Islet of Langerhans (tissue), 1 donor: ENCODE measurements around the gene KRIT1.
"Not testable (repeated sequence)": the region's sequence is repeated elsewhere in the genome, so short reads cannot be mapped to it uniquely, and the experiment has no call there.

Experiments
- FAIRE-seq: peaks from one replicate; lab custom pipeline; 2011; peaks lifted over from hg19 to GRCh38; lab: Jason Lieb, UNC

KRIT1 gene

GRCh38 chr7:92246360-92247101 is 817 bp upstream of the KRIT1 start:
- no peak for FAIRE-seq

DNA sequence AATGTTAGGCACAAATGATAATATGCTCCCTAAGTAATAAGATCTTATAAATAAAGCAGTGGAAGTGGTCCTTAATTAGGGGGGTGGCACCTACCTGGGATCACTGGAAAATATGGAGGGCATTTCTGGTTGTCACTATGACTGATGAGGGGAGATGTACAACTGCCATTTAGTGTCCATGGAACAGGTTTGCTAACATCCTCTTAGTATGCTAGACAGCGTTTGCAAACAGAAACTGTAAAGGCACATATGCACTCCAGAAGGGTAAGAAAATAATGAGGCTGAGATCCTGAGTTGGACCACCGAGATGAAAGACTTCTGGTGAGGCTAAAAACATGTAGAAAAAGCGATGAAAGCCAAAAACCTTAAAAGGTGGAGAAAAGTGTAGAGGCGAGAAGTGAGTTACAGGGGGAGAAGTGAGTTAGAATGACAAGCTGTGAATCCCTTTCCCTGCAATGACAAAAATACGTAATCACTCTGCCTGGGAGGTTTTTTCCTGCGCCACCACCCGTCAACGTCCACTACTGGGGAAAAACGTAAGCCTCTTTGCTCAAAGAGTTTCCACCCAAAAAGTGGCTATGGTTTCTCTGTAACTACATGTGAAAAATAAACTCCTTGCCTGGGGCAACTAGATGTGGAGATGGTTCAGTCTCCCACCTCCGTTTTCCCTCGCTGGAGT is 767 bp downstream of the KRIT1 start:
- no peak for FAIRE-seq

DNA sequence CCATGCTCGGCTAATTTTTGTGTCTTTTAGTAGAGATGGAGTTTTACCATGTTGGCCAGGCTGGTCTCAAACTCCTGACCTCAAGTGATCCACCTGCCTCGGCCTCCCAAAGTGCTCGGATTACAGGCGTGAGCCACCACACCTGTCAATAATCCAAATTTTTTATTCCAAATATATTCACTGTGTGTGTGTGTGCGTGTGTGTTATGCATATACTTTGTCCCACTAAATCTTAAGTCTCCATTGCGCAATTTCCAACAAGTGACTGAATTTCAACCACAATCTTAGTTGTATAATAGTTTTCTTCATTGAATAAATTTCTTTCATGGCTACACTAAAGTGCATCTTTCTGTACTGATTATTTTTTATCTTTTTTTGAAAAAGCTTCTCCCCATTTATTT is 2.7 kb downstream of the KRIT1 start:
- no peak for FAIRE-seq

DNA sequence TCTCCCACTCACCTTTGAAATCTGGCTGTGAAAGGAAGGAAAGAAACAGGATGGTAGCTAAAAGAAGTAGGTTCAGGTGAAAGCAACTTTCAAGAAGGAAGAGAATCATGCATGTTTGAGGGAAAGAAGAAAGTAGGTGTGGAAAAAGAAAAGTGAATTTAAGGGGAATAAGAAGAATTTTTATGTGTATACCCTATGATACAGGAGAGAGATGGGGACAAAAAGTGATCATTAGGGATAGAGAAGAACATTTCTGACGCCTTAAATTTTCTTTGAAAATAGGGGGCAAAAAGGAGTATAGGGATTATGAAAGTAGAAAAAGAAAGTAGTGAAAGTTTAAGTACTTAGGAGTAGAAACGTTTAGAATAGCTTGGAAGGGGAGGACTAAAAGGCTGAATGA is 15.2 kb downstream of the KRIT1 start:
- FAIRE-seq, result no peak

- FAIRE-seq, result no peak
Measured at GRCh38 chr7:92228742-92229141, 17.0 kb downstream of the KRIT1 start.

GRCh38 chr7:92228100-92228499 is 17.6 kb downstream of the KRIT1 start:
- no peak for FAIRE-seq

GRCh38 chr7:92226981-92227380 is 18.7 kb downstream of the KRIT1 start:
- FAIRE-seq, result no peak

DNA sequence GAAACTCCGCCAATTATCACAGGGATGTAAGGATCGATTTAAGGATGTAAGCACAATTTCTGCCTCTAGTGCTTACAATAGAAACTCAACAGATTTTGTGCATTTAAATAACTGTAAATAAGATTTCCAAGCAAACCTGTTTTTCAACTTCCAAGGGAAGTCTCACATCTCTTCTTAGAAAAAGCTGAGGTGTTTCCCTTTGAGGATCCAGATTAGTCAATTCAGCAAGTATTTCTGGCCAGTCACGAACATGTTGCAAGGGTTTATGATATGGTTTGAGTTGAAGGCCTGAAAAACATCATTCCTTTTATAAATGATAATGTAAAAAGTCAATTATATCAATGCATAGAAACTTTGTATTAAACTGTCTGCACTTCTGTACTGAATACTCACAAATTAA is 23.9 kb downstream of the KRIT1 start:
- FAIRE-seq, result no peak

GRCh38 chr7:92206672-92207071 is 39.0 kb downstream of the KRIT1 start:
- FAIRE-seq, result no peak

DNA sequence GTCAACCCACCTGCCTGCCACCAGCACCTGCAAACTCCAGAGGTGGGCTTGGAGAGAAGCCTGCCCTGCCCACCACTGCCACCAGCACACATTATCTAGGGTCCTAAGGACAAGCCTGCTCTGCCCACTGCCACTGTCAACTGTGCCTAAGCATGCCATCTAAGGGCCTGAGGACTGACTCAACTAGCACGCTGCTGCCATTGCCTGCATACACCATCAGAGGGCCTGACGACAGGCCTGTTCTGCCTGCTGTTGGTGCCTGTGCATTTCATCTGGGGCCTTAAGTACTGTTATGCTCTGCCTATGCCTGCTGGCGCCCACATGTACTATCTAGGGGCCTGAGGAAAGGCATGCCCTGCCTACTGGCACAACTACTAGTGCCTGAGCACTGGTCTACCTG is 39.7 kb downstream of the KRIT1 start:
- no peak for FAIRE-seq

- no peak for FAIRE-seq
Measured at GRCh38 chr7:92200791-92201190, 44.9 kb downstream of the KRIT1 start.

GRCh38 chr7:92192326-92192725 is 53.4 kb downstream of the KRIT1 start:
- FAIRE-seq, result no peak

DNA sequence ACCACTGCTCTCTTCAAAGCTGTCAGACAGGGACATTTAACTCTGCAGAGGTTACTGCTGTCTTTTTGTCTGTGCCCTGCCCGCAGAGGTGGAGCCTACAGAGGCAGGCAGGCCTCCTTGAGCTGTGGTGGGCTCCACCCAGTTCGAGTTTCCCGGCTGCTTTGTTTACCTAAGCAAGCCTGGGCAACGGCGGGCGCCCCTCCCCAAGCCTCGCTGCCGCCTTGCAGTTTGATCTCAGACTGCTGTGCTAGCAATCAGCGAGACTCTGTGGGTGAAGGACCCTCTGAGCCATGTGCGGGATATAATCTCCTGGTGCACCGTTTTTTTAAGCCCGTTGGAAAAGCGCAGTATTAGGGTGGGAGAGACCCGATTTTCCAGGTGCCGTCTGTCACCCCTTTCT is 56.5 kb downstream of the KRIT1 start:
- FAIRE-seq, result not testable (repeated sequence)

DNA sequence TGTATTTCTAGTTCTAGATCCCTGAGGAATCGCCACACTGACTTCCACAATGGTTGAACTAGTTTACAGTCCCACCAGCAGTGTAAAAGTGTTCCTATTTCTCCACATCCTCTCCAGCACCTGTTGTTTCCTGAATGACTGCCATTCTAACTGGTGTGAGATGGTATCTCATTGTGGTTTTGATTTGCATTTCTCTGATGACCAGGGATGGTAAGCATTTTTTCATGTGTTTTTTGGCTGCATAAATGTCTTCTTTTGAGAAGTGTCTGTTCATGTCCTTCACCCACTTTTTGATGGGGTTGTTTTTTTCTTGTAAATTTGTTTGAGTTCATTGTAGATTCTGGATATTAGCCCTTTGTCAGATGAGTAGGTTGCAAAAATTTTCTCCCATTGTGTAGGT is 61.4 kb downstream of the KRIT1 start:
- not testable (repeated sequence) for FAIRE-seq

- FAIRE-seq, result no peak
Measured at GRCh38 chr7:92178928-92179924, 66.5 kb downstream of the KRIT1 start, which contains the start of gene LRRD1. Gene LRRD1, minus strand, starts transcription at chr7:92179142. Its CDS starts 13,940 bp downstream, at chr7:92165202.

DNA sequence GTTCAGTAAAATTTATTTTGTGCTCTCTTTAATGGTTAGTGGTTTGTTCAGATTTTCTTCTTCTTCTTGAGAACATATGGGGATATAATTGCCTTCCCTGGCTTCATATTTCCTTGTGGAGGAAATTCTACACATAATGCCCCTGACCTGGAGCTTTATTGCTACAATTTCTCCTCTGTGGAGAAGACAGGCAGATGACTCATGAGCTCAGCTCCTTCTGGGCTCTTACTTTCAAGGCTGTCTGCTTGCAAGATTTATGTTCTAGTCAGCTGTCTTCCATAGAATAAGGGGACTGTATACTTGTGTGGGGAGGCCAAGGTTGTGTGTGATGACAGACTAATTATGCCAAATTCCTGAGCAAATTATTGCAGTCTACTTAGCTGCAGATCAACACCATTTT is 68.4 kb downstream of the KRIT1 start:
- FAIRE-seq, result no peak

DNA sequence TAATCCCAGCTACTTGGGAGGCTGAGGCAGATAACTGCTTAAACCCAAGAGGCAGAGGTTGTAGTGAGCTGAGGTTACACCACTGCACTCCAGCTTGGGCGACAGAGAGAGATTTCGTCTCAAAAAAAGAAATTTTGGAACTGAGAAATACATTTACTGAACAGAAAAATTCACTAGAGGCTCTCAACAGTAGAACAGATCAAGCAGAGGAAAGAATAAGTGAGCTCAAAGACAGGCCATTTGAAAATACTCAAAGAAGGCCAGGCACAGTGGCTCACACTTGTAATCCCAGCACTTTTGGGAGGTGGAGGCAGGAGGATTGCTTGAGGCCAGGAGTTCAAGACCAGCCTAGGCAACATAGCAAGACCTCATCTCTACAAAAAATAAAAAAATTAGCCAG is 76.2 kb downstream of the KRIT1 start:
- FAIRE-seq, result not testable (repeated sequence)

GRCh38 chr7:92161271-92161670 is 84.4 kb downstream of the KRIT1 start:
- FAIRE-seq, result no peak

DNA sequence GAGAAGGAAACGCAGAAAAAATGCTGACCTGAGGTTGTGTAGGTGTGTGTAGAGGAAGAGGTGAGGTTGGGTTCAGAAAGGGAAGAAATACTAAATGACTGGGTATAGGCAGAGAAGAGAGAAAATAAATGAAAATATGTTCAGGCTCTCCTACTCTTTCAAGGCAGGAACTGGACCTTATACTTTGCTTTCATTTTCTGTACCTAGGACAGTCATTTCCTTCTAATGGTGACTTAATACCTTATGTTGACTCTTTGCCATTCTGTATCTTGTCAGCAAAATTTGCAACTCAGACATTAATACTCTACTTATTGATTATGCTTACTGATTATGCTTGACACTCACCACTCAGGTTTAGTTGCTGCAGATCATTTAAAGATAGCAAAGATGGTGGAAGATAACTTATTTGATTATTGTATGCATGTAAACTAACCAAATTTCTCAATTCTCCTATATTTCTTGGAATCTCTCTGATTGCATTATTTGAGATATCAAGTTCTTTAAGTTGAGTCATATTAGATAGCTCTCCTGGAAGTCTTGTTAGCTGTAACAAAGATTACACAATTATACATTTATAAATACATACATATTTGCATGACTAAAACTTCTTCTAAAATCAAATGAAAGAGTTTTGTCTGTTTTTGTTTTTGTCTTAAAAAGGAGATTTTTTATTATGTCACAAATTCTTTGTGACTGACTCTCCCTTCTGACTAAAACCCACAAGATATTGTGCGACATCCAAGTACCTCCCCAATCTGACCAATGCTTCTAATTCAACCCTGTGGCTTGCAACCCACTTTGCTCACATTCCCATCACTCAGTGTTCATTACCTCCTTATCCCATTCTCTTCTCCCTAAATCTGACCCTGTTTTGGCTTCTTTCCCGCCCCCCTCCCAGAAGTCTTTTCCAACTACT is 86.8 kb downstream of the KRIT1 start:
- no peak for FAIRE-seq

GRCh38 chr7:92156990-92157389 is 88.7 kb downstream of the KRIT1 start:
- FAIRE-seq, result no peak

GRCh38 chr7:92155108-92155739 is 90.5 kb downstream of the KRIT1 start:
- no peak for FAIRE-seq
